ENCODE measurements around the gene SMAP1. TPM values are rescaled to one million over a fixed set of nuclear protein-coding genes. Genes with fewer than 3 reads are reported as not detected.

The SMAP1 gene
- total RNA-seq, 1 experiment from 2014 or later: 23.7 TPM

DNA sequence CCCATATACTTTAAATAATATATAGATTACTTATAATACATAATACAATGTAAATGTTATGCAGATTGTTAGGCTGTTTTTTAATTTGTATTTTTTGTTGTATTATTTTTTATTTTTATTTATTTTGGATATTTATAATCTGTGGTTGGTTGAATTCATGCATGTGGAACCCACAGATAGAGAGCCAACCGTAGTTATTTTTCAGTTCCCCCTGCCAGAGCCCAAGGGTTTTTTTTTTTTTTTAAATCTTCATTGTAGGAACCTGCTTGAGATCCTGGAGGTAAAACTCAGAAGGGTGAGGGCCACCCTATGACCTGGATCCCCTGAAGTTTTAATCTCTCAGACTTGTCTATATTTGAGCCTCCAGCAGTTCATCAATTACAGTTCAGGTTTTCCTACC, 156.0 kb downstream of the SMAP1 start:
- DNase-seq (ENCODE audit: low spot score): no peak
- H3K27me3 ChIP-seq (replicated peaks; ENCODE audit: insufficient read depth, low read depth, low read length, poor library complexity): no peaks in the 10 kb centered on the region
- H3K4me3 ChIP-seq (ENCODE audit: low read depth, low read length, poor library complexity, severe bottlenecking): no peak overlapping the region
- no peak overlapping the region for H3K27ac ChIP-seq (ENCODE audit: low read depth, low read length, poor library complexity, severe bottlenecking)
- POLR2A ChIA-PET (ENCODE audit: low non-redundant PET): no interaction called here
- CTCF ChIA-PET: no interaction called here
- TF ChIP-seq EZH2 (IDR thresholded peaks at IDR 0.05; ENCODE audit: borderline replicate concordance, low read depth, low read length, poor library complexity, severe bottlenecking): no peak
- intact Hi-C loops (cut with micrococcal nuclease; ENCODE audit: unreplicated experiment): no loop called here
- peaks cover 5% of the 10 kb centered on the region for H3K4me1 ChIP-seq (ENCODE audit: insufficient read depth, low read length, poor library complexity, severe bottlenecking)
- no TSS peak for BruUV-seq (replicated peaks)
- peaks cover 5% of the 10 kb centered on the region for H3K9me3 ChIP-seq (ENCODE audit: low read depth, low read length, poor library complexity, severe bottlenecking)
- H3K36me3 ChIP-seq (ENCODE audit: insufficient read depth, low read length, poor library complexity, severe bottlenecking): no peaks in the 10 kb centered on the region

DNA sequence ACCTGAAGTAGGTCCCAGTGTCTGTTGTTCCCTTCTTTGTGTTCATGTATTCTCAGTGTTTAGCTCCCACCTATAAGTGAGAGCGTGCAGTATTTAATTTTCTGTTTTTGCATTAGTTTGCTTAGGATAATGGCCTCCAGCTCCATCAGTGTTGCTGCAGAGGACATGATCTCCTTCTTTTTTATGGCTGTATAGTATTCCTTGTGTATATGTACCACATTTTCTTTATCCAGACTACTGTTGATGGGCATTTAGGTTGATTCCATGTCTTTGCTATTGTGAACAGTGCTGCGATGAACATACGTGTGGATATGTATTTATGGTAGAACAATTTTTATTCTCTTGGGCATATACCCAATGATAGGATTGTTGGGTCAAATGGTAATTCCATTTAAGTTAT, 163.7 kb downstream of the SMAP1 start:
- intact Hi-C loops (cut with micrococcal nuclease; ENCODE audit: unreplicated experiment): no loop called here
- CTCF ChIA-PET: no interaction called here
- no peaks in the 10 kb centered on the region for H3K27me3 ChIP-seq (replicated peaks; ENCODE audit: insufficient read depth, low read depth, low read length, poor library complexity)
- H3K9me3 ChIP-seq (ENCODE audit: low read depth, low read length, poor library complexity, severe bottlenecking): no peaks in the 10 kb centered on the region
- H3K4me1 ChIP-seq (ENCODE audit: insufficient read depth, low read length, poor library complexity, severe bottlenecking): no peaks in the 10 kb centered on the region
- POLR2A ChIA-PET (ENCODE audit: low non-redundant PET): no interaction called here
- H3K36me3 ChIP-seq (ENCODE audit: insufficient read depth, low read length, poor library complexity, severe bottlenecking): no peaks in the 10 kb centered on the region
- BruUV-seq (replicated peaks): no TSS peak
- no peak for DNase-seq (ENCODE audit: low spot score)
- TF ChIP-seq, protein P1, sequence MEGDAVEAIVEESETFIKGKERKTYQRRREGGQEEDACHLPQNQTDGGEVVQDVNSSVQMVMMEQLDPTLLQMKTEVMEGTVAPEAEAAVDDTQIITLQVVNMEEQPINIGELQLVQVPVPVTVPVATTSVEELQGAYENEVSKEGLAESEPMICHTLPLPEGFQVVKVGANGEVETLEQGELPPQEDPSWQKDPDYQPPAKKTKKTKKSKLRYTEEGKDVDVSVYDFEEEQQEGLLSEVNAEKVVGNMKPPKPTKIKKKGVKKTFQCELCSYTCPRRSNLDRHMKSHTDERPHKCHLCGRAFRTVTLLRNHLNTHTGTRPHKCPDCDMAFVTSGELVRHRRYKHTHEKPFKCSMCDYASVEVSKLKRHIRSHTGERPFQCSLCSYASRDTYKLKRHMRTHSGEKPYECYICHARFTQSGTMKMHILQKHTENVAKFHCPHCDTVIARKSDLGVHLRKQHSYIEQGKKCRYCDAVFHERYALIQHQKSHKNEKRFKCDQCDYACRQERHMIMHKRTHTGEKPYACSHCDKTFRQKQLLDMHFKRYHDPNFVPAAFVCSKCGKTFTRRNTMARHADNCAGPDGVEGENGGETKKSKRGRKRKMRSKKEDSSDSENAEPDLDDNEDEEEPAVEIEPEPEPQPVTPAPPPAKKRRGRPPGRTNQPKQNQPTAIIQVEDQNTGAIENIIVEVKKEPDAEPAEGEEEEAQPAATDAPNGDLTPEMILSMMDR (conservative IDR thresholded peaks at IDR 0.05; ENCODE audit: low read depth, low read length): no peak
- TF ChIP-seq EZH2 (IDR thresholded peaks at IDR 0.05; ENCODE audit: borderline replicate concordance, low read depth, low read length, poor library complexity, severe bottlenecking): no peak
- no peak overlapping the region for H3K4me3 ChIP-seq (ENCODE audit: low read depth, low read length, poor library complexity, severe bottlenecking)
- H3K27ac ChIP-seq (ENCODE audit: low read depth, low read length, poor library complexity, severe bottlenecking): no peak overlapping the region

DNA sequence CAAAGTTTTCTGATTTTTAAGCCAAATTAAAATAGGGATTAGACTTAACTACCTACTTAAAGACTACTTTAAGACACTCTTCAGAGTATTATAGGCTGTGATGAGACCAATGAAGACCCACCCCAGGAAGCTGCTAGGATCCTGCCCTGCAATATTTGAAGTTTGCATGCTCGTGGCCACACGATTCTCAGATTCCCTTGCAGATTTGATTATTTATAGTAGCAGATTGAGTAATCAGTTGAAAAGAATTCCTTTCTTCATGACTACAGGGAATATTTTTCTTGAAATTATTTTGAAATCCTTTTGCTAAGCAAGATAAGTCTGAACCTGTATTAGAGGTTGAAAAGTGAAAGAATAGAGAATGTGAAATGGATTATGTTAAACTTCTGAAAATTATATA, 166.8 kb downstream of the SMAP1 start:
- no TSS peak for BruUV-seq (replicated peaks)

DNA sequence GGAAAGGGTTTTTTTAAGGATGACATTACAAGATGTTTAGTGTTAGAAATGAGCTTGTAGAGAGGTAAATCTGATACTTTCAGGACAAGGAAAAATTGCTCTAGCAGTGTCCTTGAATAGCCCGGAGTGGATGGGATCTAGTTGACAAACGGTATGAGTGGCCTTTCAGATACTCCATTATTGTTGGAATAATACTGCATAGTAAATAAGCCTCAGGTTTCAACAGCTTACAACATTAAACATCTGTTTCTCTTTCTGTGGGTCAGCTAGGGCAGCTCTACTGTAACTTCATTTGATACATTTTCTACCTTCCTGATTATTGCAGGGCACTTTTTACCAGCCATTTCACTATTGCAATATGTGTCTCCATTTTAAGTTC, 171.2 kb downstream of the SMAP1 start:
- Histone ChIP-seq H3K4me3 (ENCODE audit: low read depth, low read length, poor library complexity, severe bottlenecking) (no peak overlapping the region), H3K27me3 (replicated peaks; ENCODE audit: insufficient read depth, low read depth, low read length, poor library complexity) (no peaks in the 10 kb centered on the region), H3K4me1 (ENCODE audit: insufficient read depth, low read length, poor library complexity, severe bottlenecking) (peaks cover 5% of the 10 kb centered on the region), H3K36me3 (ENCODE audit: insufficient read depth, low read length, poor library complexity, severe bottlenecking) (no peaks in the 10 kb centered on the region), H3K9me3 (ENCODE audit: low read depth, low read length, poor library complexity, severe bottlenecking) (no peaks in the 10 kb centered on the region), H3K27ac (ENCODE audit: low read depth, low read length, poor library complexity, severe bottlenecking) (no peak overlapping the region)
- ChIA-PET POLR2A (ENCODE audit: low non-redundant PET) (no interaction called here), CTCF (no interaction called here)
- intact Hi-C loops (cut with micrococcal nuclease; ENCODE audit: unreplicated experiment): no loop called here
- no peak for TF ChIP-seq EZH2 (IDR thresholded peaks at IDR 0.05; ENCODE audit: borderline replicate concordance, low read depth, low read length, poor library complexity, severe bottlenecking)
- TF ChIP-seq, protein P1 (conservative IDR thresholded peaks at IDR 0.05; ENCODE audit: low read depth, low read length): no peak
- no peak for DNase-seq (ENCODE audit: low spot score)
- BruUV-seq (replicated peaks): no TSS peak

More for the DNA sequence above, 166.8 kb downstream of the SMAP1 start:
- intact Hi-C loops (cut with micrococcal nuclease; ENCODE audit: unreplicated experiment): no loop called here
- no peaks in the 10 kb centered on the region for H3K9me3 ChIP-seq (ENCODE audit: low read depth, low read length, poor library complexity, severe bottlenecking)
- H3K27ac ChIP-seq (ENCODE audit: low read depth, low read length, poor library complexity, severe bottlenecking): no peak overlapping the region
- H3K27me3 ChIP-seq (replicated peaks; ENCODE audit: insufficient read depth, low read depth, low read length, poor library complexity): no peaks in the 10 kb centered on the region
- H3K4me1 ChIP-seq (ENCODE audit: insufficient read depth, low read length, poor library complexity, severe bottlenecking): peaks cover 4% of the 10 kb centered on the region
- H3K4me3 ChIP-seq (ENCODE audit: low read depth, low read length, poor library complexity, severe bottlenecking): no peak overlapping the region
- CTCF ChIA-PET: no interaction called here
- no peak for TF ChIP-seq EZH2 (IDR thresholded peaks at IDR 0.05; ENCODE audit: borderline replicate concordance, low read depth, low read length, poor library complexity, severe bottlenecking)
- TF ChIP-seq, protein P1 (conservative IDR thresholded peaks at IDR 0.05; ENCODE audit: low read depth, low read length): no peak
- POLR2A ChIA-PET (ENCODE audit: low non-redundant PET): no interaction called here
- DNase-seq (ENCODE audit: low spot score): no peak
- no peaks in the 10 kb centered on the region for H3K36me3 ChIP-seq (ENCODE audit: insufficient read depth, low read length, poor library complexity, severe bottlenecking)

Data from A673 (cell line).